Measurements from ENCODE around the gene TIPARP.

DNA sequence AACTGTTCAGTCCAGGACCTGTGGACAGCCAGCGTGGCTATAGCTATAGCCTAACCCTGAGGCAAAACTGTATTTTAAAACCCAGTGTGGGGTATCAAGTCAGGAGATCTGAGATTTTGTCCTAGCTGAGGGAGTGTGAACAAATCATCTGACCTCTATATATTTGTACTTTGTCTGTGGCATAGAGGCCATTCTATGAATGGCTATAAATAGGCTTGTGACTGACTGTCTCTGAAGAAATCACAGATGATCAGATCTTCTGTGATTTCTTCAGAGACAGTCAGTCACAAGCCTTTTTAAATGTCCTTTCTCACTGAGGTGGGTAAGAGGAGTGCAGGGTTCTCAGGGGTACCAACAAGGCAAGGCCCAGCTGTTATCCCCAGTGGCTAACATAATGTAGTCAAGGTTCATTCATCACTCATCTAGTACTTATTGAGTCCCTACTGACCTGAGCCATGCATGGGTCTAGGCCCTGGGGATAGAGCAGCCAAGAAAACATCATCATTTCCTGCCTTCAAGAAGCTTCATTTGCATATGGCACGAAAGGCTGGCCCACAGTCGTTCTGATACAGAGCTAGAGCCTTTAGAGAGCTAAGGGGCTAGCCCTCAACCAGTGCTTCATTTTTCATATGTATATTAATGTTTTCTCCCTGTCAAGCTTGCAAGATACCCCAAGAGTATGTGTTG lies 53.3 kb downstream of the TIPARP start:
- no peak for TF ChIP-seq POLR2AphosphoS5 (IDR thresholded peaks at IDR 0.05)
- TF ChIP-seq POLR2A (IDR thresholded peaks at IDR 0.05; ENCODE audit: low read depth): no peak
- TF ChIP-seq, protein P1, sequence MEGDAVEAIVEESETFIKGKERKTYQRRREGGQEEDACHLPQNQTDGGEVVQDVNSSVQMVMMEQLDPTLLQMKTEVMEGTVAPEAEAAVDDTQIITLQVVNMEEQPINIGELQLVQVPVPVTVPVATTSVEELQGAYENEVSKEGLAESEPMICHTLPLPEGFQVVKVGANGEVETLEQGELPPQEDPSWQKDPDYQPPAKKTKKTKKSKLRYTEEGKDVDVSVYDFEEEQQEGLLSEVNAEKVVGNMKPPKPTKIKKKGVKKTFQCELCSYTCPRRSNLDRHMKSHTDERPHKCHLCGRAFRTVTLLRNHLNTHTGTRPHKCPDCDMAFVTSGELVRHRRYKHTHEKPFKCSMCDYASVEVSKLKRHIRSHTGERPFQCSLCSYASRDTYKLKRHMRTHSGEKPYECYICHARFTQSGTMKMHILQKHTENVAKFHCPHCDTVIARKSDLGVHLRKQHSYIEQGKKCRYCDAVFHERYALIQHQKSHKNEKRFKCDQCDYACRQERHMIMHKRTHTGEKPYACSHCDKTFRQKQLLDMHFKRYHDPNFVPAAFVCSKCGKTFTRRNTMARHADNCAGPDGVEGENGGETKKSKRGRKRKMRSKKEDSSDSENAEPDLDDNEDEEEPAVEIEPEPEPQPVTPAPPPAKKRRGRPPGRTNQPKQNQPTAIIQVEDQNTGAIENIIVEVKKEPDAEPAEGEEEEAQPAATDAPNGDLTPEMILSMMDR (IDR thresholded peaks at IDR 0.05): no peak

Data from esophagus muscularis mucosa (tissue), 3 donors.